ENCODE results near the gene PABPC1L2A.
"Not testable (repeated sequence)": the region's sequence is repeated elsewhere in the genome, so short reads cannot be mapped to it uniquely, and the experiment has no call there.

The PABPC1L2A gene

GRCh38 chrX:73079024-73079562, at the start of gene PABPC1L2A:
PABPC1L2A (minus strand) TSS chrX:73079512; CDS start chrX:73079386, 126 bp downstream.
- DNase-seq: not testable (repeated sequence)

GRCh38 chrX:73127700-73128241, 48.5 kb upstream of the PABPC1L2A start:
- DNase-seq: peak; percentile 21

DNA sequence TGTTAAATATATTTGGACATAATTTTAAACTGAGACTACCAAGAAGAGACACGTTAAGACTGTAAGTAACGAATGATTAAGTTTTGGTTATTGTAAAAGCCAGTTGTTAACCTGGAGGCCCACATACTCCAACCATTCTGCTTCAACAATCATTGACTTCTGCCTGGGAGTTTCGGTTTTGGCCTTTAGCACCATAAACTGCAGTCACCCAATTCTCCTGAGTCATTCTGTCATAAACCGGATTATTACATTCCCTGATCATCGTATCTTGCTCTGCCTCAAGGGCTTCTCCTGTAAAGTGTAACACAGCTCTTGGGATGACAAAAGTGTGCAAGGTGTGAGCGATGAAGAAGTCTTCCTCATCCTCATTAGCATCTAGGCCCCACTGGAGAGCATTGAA, 46.9 kb upstream of the PABPC1L2A start:
- DNase-seq: no peak

DNA sequence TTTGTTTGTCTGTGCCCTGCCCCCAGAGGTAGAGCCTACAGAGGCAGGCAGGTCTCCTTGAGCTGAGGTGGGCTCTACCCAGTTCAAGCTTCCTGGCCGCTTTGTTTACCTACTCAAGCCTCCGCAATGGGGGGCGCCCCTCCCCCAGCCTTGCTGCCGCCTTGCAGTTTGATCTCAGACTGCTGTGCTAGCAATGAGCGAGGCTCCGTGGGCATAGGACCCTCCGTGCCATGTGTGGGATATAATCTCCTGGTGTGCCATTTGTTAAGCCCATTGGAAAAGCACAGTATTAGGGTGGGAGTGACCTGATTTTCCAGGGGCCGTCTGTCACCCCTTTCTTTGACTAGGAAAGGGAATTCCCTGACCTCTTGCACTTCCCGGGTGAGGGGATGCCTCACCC, 20.2 kb upstream of the PABPC1L2A start:
- not testable (repeated sequence) for DNase-seq

- DNase-seq: not testable (repeated sequence)
These were observed 7.5 kb upstream of the PABPC1L2A start for GRCh38 chrX:73086766-73087165.

GRCh38 chrX:73079884-73080283, 572 bp upstream of the PABPC1L2A start:
- not testable (repeated sequence) for DNase-seq

- not testable (repeated sequence) for DNase-seq
These were observed 715 bp downstream of the PABPC1L2A start for GRCh38 chrX:73078597-73078996.

DNA sequence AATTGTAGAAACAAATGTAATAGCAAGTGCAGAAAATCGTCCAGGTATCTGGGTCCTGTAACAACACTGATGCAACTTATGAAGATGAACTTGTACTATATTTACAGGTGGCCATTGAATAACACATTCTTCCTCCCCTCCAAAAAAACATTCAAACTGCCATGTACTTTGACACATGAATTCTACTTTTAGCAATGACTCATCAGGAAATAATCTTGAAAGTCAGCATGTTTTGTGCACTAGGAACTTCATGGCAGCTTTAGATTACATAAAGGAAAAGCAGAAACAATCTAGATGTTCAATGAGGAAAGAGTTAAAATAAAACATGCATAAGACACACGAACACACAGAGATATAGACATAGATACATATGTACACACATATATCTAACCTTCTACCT, 2.5 kb downstream of the PABPC1L2A start:
- DNase-seq: no peak

- no peak for DNase-seq
These were observed 9.8 kb downstream of the PABPC1L2A start for GRCh38 chrX:73069365-73070035.

- no peak for DNase-seq
These were observed 10.6 kb downstream of the PABPC1L2A start for GRCh38 chrX:73068467-73069364.

GRCh38 chrX:73067761-73068466, 11.4 kb downstream of the PABPC1L2A start:
- DNase-seq: not testable (repeated sequence)

DNA sequence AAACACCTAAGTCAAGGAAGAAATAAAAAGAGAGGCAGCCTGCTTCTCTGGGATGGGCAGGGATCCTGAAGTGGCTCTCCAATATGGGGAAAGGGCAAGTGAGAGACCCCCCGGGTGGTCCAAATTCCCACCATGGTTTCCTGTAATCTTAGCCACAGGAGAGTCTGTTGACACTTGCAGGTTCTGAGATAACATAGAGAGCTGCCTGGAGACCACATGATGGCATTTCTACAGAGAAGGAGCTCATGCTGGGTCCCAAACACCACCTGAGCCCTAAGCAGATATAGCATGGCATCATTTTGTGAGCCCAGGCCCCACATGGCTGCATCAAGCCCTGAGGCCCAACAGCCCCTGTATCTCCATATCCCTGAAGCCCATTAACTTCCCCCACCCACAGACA, 50.4 kb downstream of the PABPC1L2A start:
- no peak for DNase-seq

Data from left hindlimb (tissue), 1 donor.